ENCODE data around the gene TMEM147. TPM values are rescaled to one million over a fixed set of nuclear protein-coding genes. Genes with fewer than 3 reads are reported as not detected.

Gene TMEM147
- total RNA-seq, 2 donors from 2014 or later, result 49.6 to 114 TPM

GRCh38 chr19:35534803-35535480 lies 10.5 kb upstream of the TMEM147 start:
- no peaks in the 10 kb centered on the region for H3K36me3 ChIP-seq
- H3K4me1 ChIP-seq, result no peaks in the 10 kb centered on the region
- TF ChIP-seq, protein P1, sequence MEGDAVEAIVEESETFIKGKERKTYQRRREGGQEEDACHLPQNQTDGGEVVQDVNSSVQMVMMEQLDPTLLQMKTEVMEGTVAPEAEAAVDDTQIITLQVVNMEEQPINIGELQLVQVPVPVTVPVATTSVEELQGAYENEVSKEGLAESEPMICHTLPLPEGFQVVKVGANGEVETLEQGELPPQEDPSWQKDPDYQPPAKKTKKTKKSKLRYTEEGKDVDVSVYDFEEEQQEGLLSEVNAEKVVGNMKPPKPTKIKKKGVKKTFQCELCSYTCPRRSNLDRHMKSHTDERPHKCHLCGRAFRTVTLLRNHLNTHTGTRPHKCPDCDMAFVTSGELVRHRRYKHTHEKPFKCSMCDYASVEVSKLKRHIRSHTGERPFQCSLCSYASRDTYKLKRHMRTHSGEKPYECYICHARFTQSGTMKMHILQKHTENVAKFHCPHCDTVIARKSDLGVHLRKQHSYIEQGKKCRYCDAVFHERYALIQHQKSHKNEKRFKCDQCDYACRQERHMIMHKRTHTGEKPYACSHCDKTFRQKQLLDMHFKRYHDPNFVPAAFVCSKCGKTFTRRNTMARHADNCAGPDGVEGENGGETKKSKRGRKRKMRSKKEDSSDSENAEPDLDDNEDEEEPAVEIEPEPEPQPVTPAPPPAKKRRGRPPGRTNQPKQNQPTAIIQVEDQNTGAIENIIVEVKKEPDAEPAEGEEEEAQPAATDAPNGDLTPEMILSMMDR (IDR thresholded peaks at IDR 0.05), result no peak
- intact Hi-C loops (cut with DNase I), result no loop called here
- H3K9me3 ChIP-seq, result no peaks in the 10 kb centered on the region
- no peak overlapping the region for H3K4me3 ChIP-seq
- peaks cover 4% of the 10 kb centered on the region for H3K27me3 ChIP-seq
- H3K9ac ChIP-seq (ENCODE audit: low read depth in 2 of 2, low read length in 2 of 2), result no peak overlapping the region
- H3K27ac ChIP-seq, result no peak overlapping the region
- no peak for DNase-seq

DNA sequence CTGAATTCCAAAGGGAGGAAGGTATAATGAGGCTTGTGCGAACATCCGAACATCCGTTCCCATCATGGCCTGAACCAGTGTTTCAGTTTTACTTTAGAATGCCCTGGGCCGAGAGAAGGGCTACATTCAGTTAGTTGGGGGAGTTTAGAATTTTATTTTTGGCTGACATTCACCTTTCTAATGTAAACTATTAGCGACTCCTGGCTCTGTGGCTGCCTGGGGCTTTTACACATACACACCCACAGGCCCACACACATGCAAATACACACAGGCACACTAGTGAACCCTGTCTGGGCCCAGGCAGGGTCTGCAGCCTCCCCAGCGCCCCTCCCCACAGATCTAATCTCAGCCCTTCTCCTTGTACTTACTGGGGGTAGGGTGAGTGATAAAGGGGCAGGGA lies 6.1 kb upstream of the TMEM147 start:
- no peak overlapping the region for H3K27ac ChIP-seq
- no peaks in the 10 kb centered on the region for H3K9me3 ChIP-seq
- H3K36me3 ChIP-seq, result no peaks in the 10 kb centered on the region
- intact Hi-C loops (cut with DNase I), result no loop called here
- H3K4me3 ChIP-seq, result no peak overlapping the region
- H3K9ac ChIP-seq (ENCODE audit: low read depth in 2 of 2, low read length in 2 of 2), result no peak overlapping the region
- TF ChIP-seq, protein P1 (IDR thresholded peaks at IDR 0.05), result no peak
- no peaks in the 10 kb centered on the region for H3K27me3 ChIP-seq
- DNase-seq, result no peak
- no peaks in the 10 kb centered on the region for H3K4me1 ChIP-seq

- no peaks in the 10 kb centered on the region for H3K36me3 ChIP-seq
- TF ChIP-seq, protein P1 (IDR thresholded peaks at IDR 0.05), result no peak
- no peaks in the 10 kb centered on the region for H3K9me3 ChIP-seq
- no peak overlapping the region for H3K9ac ChIP-seq (ENCODE audit: low read depth in 2 of 2, low read length in 2 of 2)
- H3K27me3 ChIP-seq, result no peaks in the 10 kb centered on the region
- intact Hi-C loops (cut with DNase I), result no loop called here
- no peaks in the 10 kb centered on the region for H3K4me1 ChIP-seq
- H3K27ac ChIP-seq, result no peak overlapping the region
- no peak for DNase-seq
- H3K4me3 ChIP-seq, result no peak overlapping the region
These were observed 5.6 kb upstream of the TMEM147 start for GRCh38 chr19:35539850-35540249.

GRCh38 chr19:35540356-35540927 lies 5.0 kb upstream of the TMEM147 start:
- H3K9me3 ChIP-seq, result no peaks in the 10 kb centered on the region
- no peak overlapping the region for H3K27ac ChIP-seq
- H3K9ac ChIP-seq (ENCODE audit: low read depth in 2 of 2, low read length in 2 of 2), result no peak overlapping the region
- no peaks in the 10 kb centered on the region for H3K27me3 ChIP-seq
- no peaks in the 10 kb centered on the region for H3K36me3 ChIP-seq
- no peaks in the 10 kb centered on the region for H3K4me1 ChIP-seq
- H3K4me3 ChIP-seq, result no peak overlapping the region
- TF ChIP-seq, protein P1 (IDR thresholded peaks at IDR 0.05), result no peak
- intact Hi-C loops (cut with DNase I), result no loop called here
- DNase-seq, result no peak

GRCh38 chr19:35542209-35542608 lies 3.2 kb upstream of the TMEM147 start:
- H3K4me1 ChIP-seq, result peaks cover 9% of the 10 kb centered on the region
- DNase-seq, result no peak
- no peak overlapping the region for H3K27ac ChIP-seq
- intact Hi-C loops (cut with DNase I), result no loop called here
- TF ChIP-seq, protein P1 (IDR thresholded peaks at IDR 0.05), result no peak
- no peaks in the 10 kb centered on the region for H3K9me3 ChIP-seq
- no peaks in the 10 kb centered on the region for H3K36me3 ChIP-seq
- no peak overlapping the region for H3K9ac ChIP-seq (ENCODE audit: low read depth in 2 of 2, low read length in 2 of 2)
- H3K4me3 ChIP-seq, result no peak overlapping the region
- H3K27me3 ChIP-seq, result no peaks in the 10 kb centered on the region
